Keratinocyte (primary cell): ENCODE data around the gene CD1E. TPM values are rescaled to one million over a fixed set of nuclear protein-coding genes. Genes with fewer than 3 reads are reported as not detected.

Experiments
- DNase-seq: peaks from one replicate; pipeline ENCODE4 v3.0.0-alpha.2; 2011; ENCODE audit warnings: low read depth, missing footprints, low spot score
- FAIRE-seq: peaks from 2 replicates; lab custom pipeline; 2011; peaks lifted over from hg19 to GRCh38; lab: Jason Lieb, UNC
- H2AFZ ChIP-seq: 2 replicates; pipeline ENCODE4 v1.6.0; 2012; ENCODE audit warnings: low read length, control low read depth, inconsistent platforms; ENCODE audit not compliant: control insufficient read depth
- H3K27ac ChIP-seq: 2 replicates; pipeline ENCODE4 v1.5.1; 2011; ENCODE audit warnings: low read length; ENCODE audit not compliant: control insufficient read depth, insufficient read depth
- H3K27me3 ChIP-seq: 3 replicates; pipeline ENCODE4 v1.6.0; 2011; ENCODE audit warnings: low read length; ENCODE audit not compliant: control insufficient read depth, insufficient read depth; ENCODE audit errors: extremely low read depth
- H3K36me3 ChIP-seq, 2 experiments: 2 replicates in 1 of 2; 3 replicates in 1 of 2; pipeline ENCODE4 v1.5.1; 2011; ENCODE audit warnings: low read length in 2 of 2, mild to moderate bottlenecking in 1 of 2; ENCODE audit not compliant: control insufficient read depth in 2 of 2, insufficient read depth in 2 of 2; ENCODE audit errors: extremely low read depth in 1 of 2
- H3K4me1 ChIP-seq: 3 replicates; pipeline ENCODE4 v1.5.1; 2011; ENCODE audit warnings: low read length; ENCODE audit not compliant: control insufficient read depth, insufficient read depth; ENCODE audit errors: extremely low read depth
- H3K4me2 ChIP-seq: 3 replicates; pipeline ENCODE4 v1.6.0; 2011; ENCODE audit warnings: low read depth, low read length; ENCODE audit not compliant: control insufficient read depth, insufficient read depth; ENCODE audit errors: extremely low read depth
- H3K4me3 ChIP-seq, 3 experiments: fragments of 200-600 bp in 1 of 3; sonication (generic) in 1 of 3; 2 replicates in 2 of 3; 3 replicates in 1 of 3; pipeline ENCODE4 v1.5.1; 2011 to 2016; ENCODE audit warnings: low read length in 3 of 3, mild to moderate bottlenecking in 3 of 3, control low read depth in 2 of 3, inconsistent platforms in 1 of 3, low read depth in 1 of 3, mixed read lengths in 1 of 3, mixed run types in 1 of 3, moderate library complexity in 1 of 3; ENCODE audit not compliant: control insufficient read depth in 2 of 3, insufficient read depth in 2 of 3; ENCODE audit errors: extremely low read depth in 1 of 3
- H3K79me2 ChIP-seq: 2 replicates; pipeline ENCODE4 v1.6.0; 2012; ENCODE audit warnings: low read length; ENCODE audit not compliant: control insufficient read depth, insufficient read depth
- H3K9ac ChIP-seq: 3 replicates; pipeline ENCODE4 v1.6.0; 2011; ENCODE audit warnings: low read length; ENCODE audit not compliant: control insufficient read depth, insufficient read depth; ENCODE audit errors: extremely low read depth
- H3K9me1 ChIP-seq: 3 replicates; pipeline ENCODE4 v1.6.0; 2011; ENCODE audit warnings: low read length; ENCODE audit not compliant: control insufficient read depth, insufficient read depth; ENCODE audit errors: extremely low read depth
- H3K9me3 ChIP-seq: 2 replicates; pipeline ENCODE4 v1.5.1; 2012; ENCODE audit warnings: low read depth, low read length; ENCODE audit not compliant: control insufficient read depth
- H4K20me1 ChIP-seq: 3 replicates; pipeline ENCODE4 v1.6.0; 2011; ENCODE audit warnings: low read length; ENCODE audit not compliant: control insufficient read depth, insufficient read depth; ENCODE audit errors: extremely low read depth
- CTCF ChIP-seq, 3 experiments: IDR thresholded peaks in 1 of 3; conservative IDR thresholded peaks in 1 of 3; optimal IDR thresholded peaks in 1 of 3; 2 replicates in 2 of 3; 3 replicates in 1 of 3; pipeline versions ENCODE3 to v1.5.1; 2011; ENCODE audit warnings: low read length in 3 of 3, mild to moderate bottlenecking in 3 of 3, moderate library complexity in 2 of 3, control low read depth in 1 of 3, inconsistent platforms in 1 of 3; ENCODE audit not compliant: insufficient read depth in 2 of 3; ENCODE audit errors: extremely low read depth in 1 of 3
- EZH2 ChIP-seq: IDR thresholded peaks from one replicate; pipeline ENCODE4 v1.6.1; 2012; ENCODE audit warnings: inconsistent platforms, mild to moderate bottlenecking, low read length, moderate library complexity
- dilution Hi-C: fragments of 300-500 bp; cut with MboI; formaldehyde crosslinking; loops from one replicate; pipeline ENCODE4 v1.7.0; 2020; ENCODE audit warnings: low sequenced_read_pairs; ENCODE audit not compliant: extremely low pct_ligation_motif_present
- polyA plus RNA-seq, 5 experiments: library from polyadenylated mRNA; depleted of rRNA in 3 of 5; stranded (reverse) in 3 of 5; stranded (forward) in 1 of 5; unstranded in 1 of 5; fragments of >200 nt; gene quantifications; 1 replicate in 1 of 5; 2 replicates in 3 of 5; 3 replicates in 1 of 5; pipeline versions ENCODE4 v1.2.1 to v1.2.3, GENCODE V29; 2011 to 2012; ENCODE audit warnings: missing spikeins in 2 of 5, low read depth in 1 of 5, low replicate concordance in 1 of 5

The CD1E gene
- polyA plus RNA-seq, 1 donor (not counting 4 experiments of a cell fraction or from before 2014, with no cell fraction given), result not detected

GRCh38 chr1:158391099-158391498 is 37.4 kb downstream of the CD1E start:
- no peak for TF ChIP-seq EZH2
- TF ChIP-seq CTCF (optimal IDR thresholded peaks at IDR 0.05 in 1 of 3, IDR thresholded peaks at IDR 0.05 in 1 of 3, conservative IDR thresholded peaks at IDR 0.05 in 1 of 3; ENCODE audit: extremely low read depth in 1 of 3, insufficient read depth in 2 of 3, low read length in 3 of 3), result no peak

GRCh38 chr1:158393476-158393875 is 39.8 kb downstream of the CD1E start:
- Histone ChIP-seq H3K9me1 (no peaks in the 10 kb centered on the region), H3K4me2 (no peak overlapping the region), H3K79me2 (no peaks in the 10 kb centered on the region), H3K36me3 (no peaks in the 10 kb centered on the region), H3K4me3 (no peak overlapping the region), H3K27me3 (no peaks in the 10 kb centered on the region), H3K9ac (no peak overlapping the region), H3K4me1 (no peaks in the 10 kb centered on the region), H4K20me1 (no peaks in the 10 kb centered on the region), H3K27ac (no peak overlapping the region), H2AFZ (no peak overlapping the region), H3K9me3 (no peaks in the 10 kb centered on the region)
- dilution Hi-C loops, result no loop called here
- TF ChIP-seq CTCF (optimal IDR thresholded peaks at IDR 0.05 in 1 of 3, IDR thresholded peaks at IDR 0.05 in 1 of 3, conservative IDR thresholded peaks at IDR 0.05 in 1 of 3; ENCODE audit: extremely low read depth in 1 of 3, insufficient read depth in 2 of 3, low read length in 3 of 3) (no peak), EZH2 (no peak)
- no peak for DNase-seq
- FAIRE-seq, result no peak

More at GRCh38 chr1:158391099-158391498, 37.4 kb downstream of the CD1E start:
- no peak for DNase-seq
- Histone ChIP-seq H3K9ac (no peak overlapping the region), H3K4me1 (no peaks in the 10 kb centered on the region), H2AFZ (no peak overlapping the region), H3K9me3 (no peaks in the 10 kb centered on the region), H3K79me2 (no peaks in the 10 kb centered on the region), H3K4me2 (no peak overlapping the region), H3K27ac (no peak overlapping the region), H3K4me3 (no peak overlapping the region), H3K27me3 (no peaks in the 10 kb centered on the region), H3K9me1 (no peaks in the 10 kb centered on the region), H4K20me1 (no peaks in the 10 kb centered on the region), H3K36me3 (no peaks in the 10 kb centered on the region)
- dilution Hi-C loops, result no loop called here
- FAIRE-seq, result no peak
